HepG2 (cell line): Measurements from ENCODE around the gene PTGER3.

ENCODE experiments used
- HDAC2 ChIP-seq: sonication (generic); formaldehyde crosslinking; IDR thresholded peaks from 2 replicates; pipeline ENCODE4 v1.4.0; 2020; ENCODE audit warnings: missing genetic modification reagents
- POLR2A ChIP-seq, 2 experiments: IDR thresholded peaks; 2 replicates each; pipeline ENCODE4 v1.6.1; 2011; ENCODE audit warnings: low read depth in 2 of 2, low read length in 2 of 2, mild to moderate bottlenecking in 1 of 2, moderate library complexity in 1 of 2; ENCODE audit not compliant: insufficient read depth in 1 of 2
- XBP1 ChIP-seq: sonication (generic); formaldehyde crosslinking; IDR thresholded peaks from 2 replicates; pipeline ENCODE4 v1.5.0; 2020; ENCODE audit warnings: missing genetic modification reagents
- TF ChIP-seq, protein P1 (sequence below): sonication (generic); formaldehyde crosslinking; IDR thresholded peaks from 2 replicates; pipeline ENCODE4 v1.4.0; 2020; ENCODE audit warnings: missing genetic modification reagents

DNA sequence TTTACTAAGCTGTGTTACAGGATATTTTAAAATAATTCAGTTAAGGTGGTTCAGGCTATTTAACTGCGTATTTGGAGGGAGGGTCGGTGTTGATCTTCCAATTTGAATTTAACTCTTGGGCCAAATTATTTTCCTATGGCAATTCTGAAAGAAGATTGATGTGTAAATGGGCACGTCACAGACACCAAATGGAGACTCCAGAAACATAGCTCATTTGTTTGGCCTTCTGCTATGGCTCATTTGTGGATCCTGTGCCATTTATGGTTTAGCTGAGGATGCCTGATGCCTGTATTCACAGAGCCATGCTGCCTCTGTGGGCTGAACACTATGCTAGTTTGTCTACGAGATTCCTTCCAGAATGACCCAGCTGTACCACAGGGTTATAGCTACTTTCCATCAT lies 70.6 kb downstream of the PTGER3 start:
- TF ChIP-seq, protein P1, sequence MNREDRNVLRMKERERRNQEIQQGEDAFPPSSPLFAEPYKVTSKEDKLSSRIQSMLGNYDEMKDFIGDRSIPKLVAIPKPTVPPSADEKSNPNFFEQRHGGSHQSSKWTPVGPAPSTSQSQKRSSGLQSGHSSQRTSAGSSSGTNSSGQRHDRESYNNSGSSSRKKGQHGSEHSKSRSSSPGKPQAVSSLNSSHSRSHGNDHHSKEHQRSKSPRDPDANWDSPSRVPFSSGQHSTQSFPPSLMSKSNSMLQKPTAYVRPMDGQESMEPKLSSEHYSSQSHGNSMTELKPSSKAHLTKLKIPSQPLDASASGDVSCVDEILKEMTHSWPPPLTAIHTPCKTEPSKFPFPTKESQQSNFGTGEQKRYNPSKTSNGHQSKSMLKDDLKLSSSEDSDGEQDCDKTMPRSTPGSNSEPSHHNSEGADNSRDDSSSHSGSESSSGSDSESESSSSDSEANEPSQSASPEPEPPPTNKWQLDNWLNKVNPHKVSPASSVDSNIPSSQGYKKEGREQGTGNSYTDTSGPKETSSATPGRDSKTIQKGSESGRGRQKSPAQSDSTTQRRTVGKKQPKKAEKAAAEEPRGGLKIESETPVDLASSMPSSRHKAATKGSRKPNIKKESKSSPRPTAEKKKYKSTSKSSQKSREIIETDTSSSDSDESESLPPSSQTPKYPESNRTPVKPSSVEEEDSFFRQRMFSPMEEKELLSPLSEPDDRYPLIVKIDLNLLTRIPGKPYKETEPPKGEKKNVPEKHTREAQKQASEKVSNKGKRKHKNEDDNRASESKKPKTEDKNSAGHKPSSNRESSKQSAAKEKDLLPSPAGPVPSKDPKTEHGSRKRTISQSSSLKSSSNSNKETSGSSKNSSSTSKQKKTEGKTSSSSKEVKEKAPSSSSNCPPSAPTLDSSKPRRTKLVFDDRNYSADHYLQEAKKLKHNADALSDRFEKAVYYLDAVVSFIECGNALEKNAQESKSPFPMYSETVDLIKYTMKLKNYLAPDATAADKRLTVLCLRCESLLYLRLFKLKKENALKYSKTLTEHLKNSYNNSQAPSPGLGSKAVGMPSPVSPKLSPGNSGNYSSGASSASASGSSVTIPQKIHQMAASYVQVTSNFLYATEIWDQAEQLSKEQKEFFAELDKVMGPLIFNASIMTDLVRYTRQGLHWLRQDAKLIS: no peak
- TF ChIP-seq HDAC2 (CRISPR knock-in tag) (no peak), POLR2A (IDR thresholded peaks at IDR 0.05; ENCODE audit: insufficient read depth in 1 of 2, low read depth in 2 of 2, low read length in 2 of 2) (no peak), XBP1 (CRISPR knock-in tag) (no peak)
